GM23248 (cell line): ENCODE results near the gene ERFL.
A peak's percentile ranks its signal among the peaks of the same experiment; 100 is the strongest.

ENCODE experiments used
- EZH2 ChIP-seq: fragments of 200-600 bp; sonication (generic); IDR thresholded peaks from 2 replicates; pipeline ENCODE4 v1.6.1; 2018; ENCODE audit warnings: antibody characterized with exemption, mild to moderate bottlenecking; ENCODE audit not compliant: insufficient read depth, poor library complexity, severe bottlenecking
- EZH2phosphoT487 ChIP-seq: fragments of 200-600 bp; sonication (generic); IDR thresholded peaks from 2 replicates; pipeline ENCODE4 v1.6.1; 2018; ENCODE audit warnings: antibody characterized with exemption, moderate library complexity, mild to moderate bottlenecking, low read depth; ENCODE audit not compliant: insufficient read depth

DNA sequence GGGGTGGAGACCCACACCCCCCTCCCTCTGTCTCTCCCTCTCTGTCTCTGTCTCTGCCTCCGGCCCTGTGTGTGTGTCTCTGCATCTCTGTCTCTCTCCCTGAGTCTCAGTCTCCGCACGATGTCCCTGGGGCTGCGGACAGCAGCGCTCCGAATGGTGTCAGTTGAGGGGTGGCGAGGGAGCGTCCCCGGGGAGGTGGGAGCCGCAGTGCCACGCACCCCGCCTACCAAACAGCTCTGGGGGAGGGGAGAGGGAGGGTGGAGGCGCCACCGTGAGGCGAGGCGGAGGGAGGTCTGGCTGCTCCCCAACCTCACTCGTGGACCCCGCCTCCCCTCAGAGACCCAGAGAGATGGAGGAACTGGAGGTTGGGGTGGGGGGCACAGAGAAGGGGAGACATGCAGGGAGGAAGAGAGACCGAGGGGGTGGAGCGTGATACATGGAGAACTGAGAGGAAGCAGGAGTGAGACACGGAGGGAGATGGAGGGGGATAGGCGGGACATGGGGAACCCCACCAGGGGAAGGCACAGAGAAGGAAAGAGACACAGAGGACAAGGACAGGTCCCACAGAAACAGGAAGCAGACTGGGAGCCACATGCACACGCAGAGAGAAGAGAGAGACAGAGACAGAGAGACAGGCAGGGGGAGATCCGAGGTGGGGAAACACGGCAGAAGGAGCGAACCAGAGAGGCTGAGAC is 7.2 kb downstream of the ERFL start:
- 0 out of 2 replicates have a peak, but pooled peaks have one; percentile 7 for TF ChIP-seq EZH2phosphoT487
- TF ChIP-seq EZH2: peak; percentile 86
